ENCODE measurements around the gene LCN10. TPM values are rescaled to one million over a fixed set of nuclear protein-coding genes. Genes with fewer than 3 reads are reported as not detected.

The LCN10 gene
- total and polyA plus RNA-seq, 2 of the 13 experiments (the other 11 are each of a cell fraction or from before 2014, with no cell fraction given) = 0.53 to 0.61 TPM

DNA sequence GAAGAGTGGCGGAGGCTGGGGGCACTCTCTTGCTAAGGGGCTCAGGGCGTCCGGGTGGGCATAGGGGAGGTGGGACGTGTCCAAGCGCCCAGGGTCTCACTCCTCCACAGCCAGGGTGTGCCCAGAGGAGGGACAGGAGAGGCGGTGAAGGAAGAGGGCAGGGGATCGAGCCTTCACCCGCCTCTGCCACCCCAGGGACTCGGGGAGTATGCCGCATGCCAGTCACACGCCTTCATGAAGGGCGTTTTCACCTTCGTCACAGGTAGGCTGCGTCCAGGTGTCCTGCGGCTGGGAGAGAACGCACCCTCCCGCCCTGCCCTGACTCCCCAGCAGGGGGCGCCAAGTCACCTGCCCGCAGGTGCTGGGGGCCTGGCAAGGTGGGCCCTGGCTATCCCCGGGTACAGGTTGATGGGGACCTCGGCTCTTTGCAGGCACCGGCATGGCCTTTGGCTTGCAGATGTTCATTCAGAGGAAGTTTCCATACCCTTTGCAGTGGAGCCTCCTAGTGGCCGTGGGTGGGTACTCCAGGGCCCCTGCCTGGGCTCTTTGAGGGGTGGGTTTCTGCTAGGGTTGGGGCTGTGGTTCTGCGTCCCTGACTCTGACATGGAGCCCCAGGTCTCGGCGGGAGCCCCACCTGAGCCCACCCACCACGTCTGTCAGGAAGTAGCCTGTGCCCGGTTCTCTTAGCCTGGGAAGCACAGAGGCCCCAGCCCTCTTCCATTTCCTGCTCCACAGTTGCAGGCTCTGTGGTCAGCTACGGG, 49.0 kb upstream of the LCN10 start (continued):
- TF ChIP-seq, protein P1, sequence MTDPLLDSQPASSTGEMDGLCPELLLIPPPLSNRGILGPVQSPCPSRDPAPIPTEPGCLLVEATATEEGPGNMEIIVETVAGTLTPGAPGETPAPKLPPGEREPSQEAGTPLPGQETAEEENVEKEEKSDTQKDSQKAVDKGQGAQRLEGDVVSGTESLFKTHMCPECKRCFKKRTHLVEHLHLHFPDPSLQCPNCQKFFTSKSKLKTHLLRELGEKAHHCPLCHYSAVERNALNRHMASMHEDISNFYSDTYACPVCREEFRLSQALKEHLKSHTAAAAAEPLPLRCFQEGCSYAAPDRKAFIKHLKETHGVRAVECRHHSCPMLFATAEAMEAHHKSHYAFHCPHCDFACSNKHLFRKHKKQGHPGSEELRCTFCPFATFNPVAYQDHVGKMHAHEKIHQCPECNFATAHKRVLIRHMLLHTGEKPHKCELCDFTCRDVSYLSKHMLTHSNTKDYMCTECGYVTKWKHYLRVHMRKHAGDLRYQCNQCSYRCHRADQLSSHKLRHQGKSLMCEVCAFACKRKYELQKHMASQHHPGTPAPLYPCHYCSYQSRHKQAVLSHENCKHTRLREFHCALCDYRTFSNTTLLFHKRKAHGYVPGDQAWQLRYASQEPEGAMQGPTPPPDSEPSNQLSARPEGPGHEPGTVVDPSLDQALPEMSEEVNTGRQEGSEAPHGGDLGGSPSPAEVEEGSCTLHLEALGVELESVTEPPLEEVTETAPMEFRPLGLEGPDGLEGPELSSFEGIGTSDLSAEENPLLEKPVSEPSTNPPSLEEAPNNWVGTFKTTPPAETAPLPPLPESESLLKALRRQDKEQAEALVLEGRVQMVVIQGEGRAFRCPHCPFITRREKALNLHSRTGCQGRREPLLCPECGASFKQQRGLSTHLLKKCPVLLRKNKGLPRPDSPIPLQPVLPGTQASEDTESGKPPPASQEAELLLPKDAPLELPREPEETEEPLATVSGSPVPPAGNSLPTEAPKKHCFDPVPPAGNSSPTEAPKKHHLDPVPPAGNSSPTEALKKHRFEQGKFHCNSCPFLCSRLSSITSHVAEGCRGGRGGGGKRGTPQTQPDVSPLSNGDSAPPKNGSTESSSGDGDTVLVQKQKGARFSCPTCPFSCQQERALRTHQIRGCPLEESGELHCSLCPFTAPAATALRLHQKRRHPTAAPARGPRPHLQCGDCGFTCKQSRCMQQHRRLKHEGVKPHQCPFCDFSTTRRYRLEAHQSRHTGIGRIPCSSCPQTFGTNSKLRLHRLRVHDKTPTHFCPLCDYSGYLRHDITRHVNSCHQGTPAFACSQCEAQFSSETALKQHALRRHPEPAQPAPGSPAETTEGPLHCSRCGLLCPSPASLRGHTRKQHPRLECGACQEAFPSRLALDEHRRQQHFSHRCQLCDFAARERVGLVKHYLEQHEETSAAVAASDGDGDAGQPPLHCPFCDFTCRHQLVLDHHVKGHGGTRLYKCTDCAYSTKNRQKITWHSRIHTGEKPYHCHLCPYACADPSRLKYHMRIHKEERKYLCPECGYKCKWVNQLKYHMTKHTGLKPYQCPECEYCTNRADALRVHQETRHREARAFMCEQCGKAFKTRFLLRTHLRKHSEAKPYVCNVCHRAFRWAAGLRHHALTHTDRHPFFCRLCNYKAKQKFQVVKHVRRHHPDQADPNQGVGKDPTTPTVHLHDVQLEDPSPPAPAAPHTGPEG (CRISPR knock-in tag; IDR thresholded peaks at IDR 0.05) = 0 out of 2 replicates have a peak, but pooled peaks have one; percentile 50
- TF ChIP-seq, protein P2, sequence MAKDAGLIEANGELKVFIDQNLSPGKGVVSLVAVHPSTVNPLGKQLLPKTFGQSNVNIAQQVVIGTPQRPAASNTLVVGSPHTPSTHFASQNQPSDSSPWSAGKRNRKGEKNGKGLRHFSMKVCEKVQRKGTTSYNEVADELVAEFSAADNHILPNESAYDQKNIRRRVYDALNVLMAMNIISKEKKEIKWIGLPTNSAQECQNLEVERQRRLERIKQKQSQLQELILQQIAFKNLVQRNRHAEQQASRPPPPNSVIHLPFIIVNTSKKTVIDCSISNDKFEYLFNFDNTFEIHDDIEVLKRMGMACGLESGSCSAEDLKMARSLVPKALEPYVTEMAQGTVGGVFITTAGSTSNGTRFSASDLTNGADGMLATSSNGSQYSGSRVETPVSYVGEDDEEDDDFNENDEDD (CRISPR knock-in tag; IDR thresholded peaks at IDR 0.05; ENCODE audit: borderline replicate concordance) = no peak
- no peak for TF ChIP-seq HOXD1 (CRISPR knock-in tag; IDR thresholded peaks at IDR 0.05)
- no peak; the same call in 1 of the 2 replicates for TF ChIP-seq KLF12 (CRISPR knock-in tag; IDR thresholded peaks at IDR 0.05; ENCODE audit: borderline replicate concordance)
- no peak for TF ChIP-seq ZNF17 (CRISPR knock-in tag; IDR thresholded peaks at IDR 0.05)
- no peak for TF ChIP-seq SRSF4 (IDR thresholded peaks at IDR 0.05; ENCODE audit: low read depth, low read length, poor library complexity, severe bottlenecking)
- peak; percentile 26; the same call in 1 of the 2 replicates for TF ChIP-seq NFKB2 (CRISPR knock-in tag; IDR thresholded peaks at IDR 0.05; ENCODE audit: borderline replicate concordance)
- TF ChIP-seq HHEX (CRISPR knock-in tag; IDR thresholded peaks at IDR 0.05) = no peak
- TF ChIP-seq, protein P3, sequence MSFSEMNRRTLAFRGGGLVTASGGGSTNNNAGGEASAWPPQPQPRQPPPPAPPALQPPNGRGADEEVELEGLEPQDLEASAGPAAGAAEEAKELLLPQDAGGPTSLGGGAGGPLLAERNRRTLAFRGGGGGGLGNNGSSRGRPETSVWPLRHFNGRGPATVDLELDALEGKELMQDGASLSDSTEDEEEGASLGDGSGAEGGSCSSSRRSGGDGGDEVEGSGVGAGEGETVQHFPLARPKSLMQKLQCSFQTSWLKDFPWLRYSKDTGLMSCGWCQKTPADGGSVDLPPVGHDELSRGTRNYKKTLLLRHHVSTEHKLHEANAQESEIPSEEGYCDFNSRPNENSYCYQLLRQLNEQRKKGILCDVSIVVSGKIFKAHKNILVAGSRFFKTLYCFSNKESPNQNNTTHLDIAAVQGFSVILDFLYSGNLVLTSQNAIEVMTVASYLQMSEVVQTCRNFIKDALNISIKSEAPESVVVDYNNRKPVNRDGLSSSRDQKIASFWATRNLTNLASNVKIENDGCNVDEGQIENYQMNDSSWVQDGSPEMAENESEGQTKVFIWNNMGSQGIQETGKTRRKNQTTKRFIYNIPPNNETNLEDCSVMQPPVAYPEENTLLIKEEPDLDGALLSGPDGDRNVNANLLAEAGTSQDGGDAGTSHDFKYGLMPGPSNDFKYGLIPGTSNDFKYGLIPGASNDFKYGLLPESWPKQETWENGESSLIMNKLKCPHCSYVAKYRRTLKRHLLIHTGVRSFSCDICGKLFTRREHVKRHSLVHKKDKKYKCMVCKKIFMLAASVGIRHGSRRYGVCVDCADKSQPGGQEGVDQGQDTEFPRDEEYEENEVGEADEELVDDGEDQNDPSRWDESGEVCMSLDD (CRISPR knock-in tag; IDR thresholded peaks at IDR 0.05; ENCODE audit: borderline replicate concordance) = no peak
- TF ChIP-seq CENPT (CRISPR knock-in tag; IDR thresholded peaks at IDR 0.05; ENCODE audit: low read depth) = no peak
- no peak for TF ChIP-seq ZNF530 (CRISPR knock-in tag; IDR thresholded peaks at IDR 0.05; ENCODE audit: low read depth)
- TF ChIP-seq ZNF260 (CRISPR knock-in tag; IDR thresholded peaks at IDR 0.05; ENCODE audit: borderline replicate concordance, low read depth) = no peak
- TF ChIP-seq HOXA5 (CRISPR knock-in tag; IDR thresholded peaks at IDR 0.05) = no peak; the same call in 1 of the 2 replicates
- TF ChIP-seq SALL1 (CRISPR knock-in tag; IDR thresholded peaks at IDR 0.05) = no peak
- no peak for TF ChIP-seq FOXK2 (IDR thresholded peaks at IDR 0.05)
- no peak for TF ChIP-seq SOX6 (IDR thresholded peaks at IDR 0.05)
- TF ChIP-seq SOX6 (CRISPR knock-in tag; IDR thresholded peaks at IDR 0.05) = no peak
- no peak for TF ChIP-seq ZNF337 (CRISPR knock-in tag; IDR thresholded peaks at IDR 0.05; ENCODE audit: borderline replicate concordance, low read depth)
- TF ChIP-seq ESRRA (CRISPR knock-in tag; IDR thresholded peaks at IDR 0.05; ENCODE audit: low read depth) = no peak; the same call in 1 of the 2 replicates
- peak; percentile 66; the same call in 1 of the 2 replicates for TF ChIP-seq KAT7 (CRISPR knock-in tag; IDR thresholded peaks at IDR 0.05; ENCODE audit: borderline replicate concordance)
- no peak for TF ChIP-seq ZNF780A (CRISPR knock-in tag; IDR thresholded peaks at IDR 0.05)
